Esophagus squamous epithelium (tissue), 5 donors: ENCODE measurements around the gene MRGPRX2. TPM values are rescaled to one million over a fixed set of nuclear protein-coding genes. Genes with fewer than 3 reads are reported as not detected.

Source experiments
- DNase-seq: peaks from one replicate; lab custom pipeline; 2025; lab: John Stamatoyannopoulos, UW
- H3K27ac ChIP-seq, 4 donors: fragments of 200-600 bp; sonication (generic); one replicate each; pipeline ENCODE4 v1.5.1; 2016 to 2019; ENCODE audit warnings: mild to moderate bottlenecking in 1 of 4
- H3K27me3 ChIP-seq, 4 donors: fragments of 200-600 bp; sonication (generic); 1 replicate in 3 of 4; 2 replicates in 1 of 4; pipeline versions ENCODE4 v1.5.1 to v1.6.0; 2017 to 2021; ENCODE audit warnings: antibody characterized with exemption in 1 of 4
- H3K36me3 ChIP-seq, 3 donors: fragments of 200-600 bp; sonication (generic); one replicate each; pipeline ENCODE4 v1.5.1; 2016 to 2019
- H3K4me1 ChIP-seq, 3 donors: fragments of 200-600 bp; sonication (generic); one replicate each; pipeline ENCODE4 v1.5.1; 2017 to 2019
- H3K4me3 ChIP-seq, 4 donors: fragments of 200-600 bp; sonication (generic); 1 replicate in 3 of 4; 2 replicates in 1 of 4; pipeline ENCODE4 v1.5.1; 2016 to 2019; ENCODE audit warnings: mild to moderate bottlenecking in 2 of 4, moderate library complexity in 1 of 4
- H3K9me3 ChIP-seq, 3 donors: fragments of 200-600 bp; sonication (generic); one replicate each; pipeline ENCODE4 v1.5.1; 2016 to 2019
- POLR2A ChIP-seq, 4 donors: fragments of 450-650 bp; IDR thresholded peaks; one replicate each; pipeline ENCODE4 v1.6.1; 2017; ENCODE audit warnings: antibody characterized with exemption in 4 of 4, mild to moderate bottlenecking in 4 of 4, moderate library complexity in 3 of 4
- WGBS, 2 donors: methylation state at CpG; one replicate each; pipeline ENCODE4 v1.1.5; 2018; 5-methylcytosine and 5-hydroxymethylcytosine counted together
- intact Hi-C: fragments of 100-400 bp; cut with DNase I; formaldehyde crosslinking; loops from one replicate; pipeline ENCODE4 v1.15.0; 2022
- total RNA-seq, 4 donors: library from RNA; depleted of rRNA; stranded (reverse); fragments of >200 nt; gene quantifications; one replicate each; pipeline ENCODE4 v1.1.0, GENCODE V29; 2016
- TF ChIP-seq, protein P1 (sequence below), 6 experiments: fragments of 450-650 bp in 4 of 6; fragments of 200-600 bp in 2 of 6; sonication (generic) in 2 of 6; IDR thresholded peaks; one replicate each; pipeline ENCODE4 v1.5.1; 2016 to 2019; ENCODE audit warnings: antibody characterized with exemption in 6 of 6, mild to moderate bottlenecking in 4 of 6, moderate library complexity in 4 of 6
- donor health status: DM: yes; HTN: yes; CAD: no.

The MRGPRX2 gene
- total RNA-seq, 4 donors from 2014 or later, result 0.19 TPM; not detected in 3

GRCh38 chr11:19020831-19021230 is 39.7 kb downstream of the MRGPRX2 start:
- no peak overlapping the region for H3K4me3 ChIP-seq
- DNase-seq, result no peak
- H3K27ac ChIP-seq, result no peak overlapping the region
- no peaks in the 10 kb centered on the region for H3K4me1 ChIP-seq
- H3K36me3 ChIP-seq, result no peaks in the 10 kb centered on the region
- intact Hi-C loops, result no loop called here
- no peaks in the 10 kb centered on the region for H3K9me3 ChIP-seq
- TF ChIP-seq, protein P1, sequence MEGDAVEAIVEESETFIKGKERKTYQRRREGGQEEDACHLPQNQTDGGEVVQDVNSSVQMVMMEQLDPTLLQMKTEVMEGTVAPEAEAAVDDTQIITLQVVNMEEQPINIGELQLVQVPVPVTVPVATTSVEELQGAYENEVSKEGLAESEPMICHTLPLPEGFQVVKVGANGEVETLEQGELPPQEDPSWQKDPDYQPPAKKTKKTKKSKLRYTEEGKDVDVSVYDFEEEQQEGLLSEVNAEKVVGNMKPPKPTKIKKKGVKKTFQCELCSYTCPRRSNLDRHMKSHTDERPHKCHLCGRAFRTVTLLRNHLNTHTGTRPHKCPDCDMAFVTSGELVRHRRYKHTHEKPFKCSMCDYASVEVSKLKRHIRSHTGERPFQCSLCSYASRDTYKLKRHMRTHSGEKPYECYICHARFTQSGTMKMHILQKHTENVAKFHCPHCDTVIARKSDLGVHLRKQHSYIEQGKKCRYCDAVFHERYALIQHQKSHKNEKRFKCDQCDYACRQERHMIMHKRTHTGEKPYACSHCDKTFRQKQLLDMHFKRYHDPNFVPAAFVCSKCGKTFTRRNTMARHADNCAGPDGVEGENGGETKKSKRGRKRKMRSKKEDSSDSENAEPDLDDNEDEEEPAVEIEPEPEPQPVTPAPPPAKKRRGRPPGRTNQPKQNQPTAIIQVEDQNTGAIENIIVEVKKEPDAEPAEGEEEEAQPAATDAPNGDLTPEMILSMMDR (IDR thresholded peaks at IDR 0.05), result no peak
- no peak for TF ChIP-seq POLR2A (IDR thresholded peaks at IDR 0.05)
- peaks cover 0 to 6% (median 0%) of the 10 kb centered on the region in 4 donors for H3K27me3 ChIP-seq

- intact Hi-C loops, result no loop called here
- Histone ChIP-seq H3K36me3 (no peaks in the 10 kb centered on the region), H3K4me1 (peaks cover 0 to under 1% (median 0%) of the 10 kb centered on the region in 3 donors), H3K27me3 (no peaks in the 10 kb centered on the region), H3K4me3 (no peak overlapping the region), H3K27ac (no peak overlapping the region), H3K9me3 (no peaks in the 10 kb centered on the region)
- TF ChIP-seq, protein P1 (IDR thresholded peaks at IDR 0.05), result no peak
- no peak for TF ChIP-seq POLR2A (IDR thresholded peaks at IDR 0.05)
- 4 to 7% methylated on average over 3 of the region's 3 CpGs for WGBS, 2 donors
- DNase-seq, result no peak
These were observed 41.6 kb downstream of the MRGPRX2 start for GRCh38 chr11:19018901-19019300.

- 100% methylated on average over 1 to 2 of the region's 3 CpGs for WGBS, 2 donors
- H3K4me3 ChIP-seq, result no peak overlapping the region
- H3K36me3 ChIP-seq, result no peaks in the 10 kb centered on the region
- intact Hi-C loops, result no loop called here
- H3K4me1 ChIP-seq, result peaks cover 0 to 10% (median 0%) of the 10 kb centered on the region in 3 donors
- H3K27ac ChIP-seq, result no peak overlapping the region
- H3K27me3 ChIP-seq, result no peaks in the 10 kb centered on the region
- no peaks in the 10 kb centered on the region for H3K9me3 ChIP-seq
- TF ChIP-seq, protein P1 (IDR thresholded peaks at IDR 0.05), result peak in 1 of 6 experiments; percentile 18
- no peak for TF ChIP-seq POLR2A (IDR thresholded peaks at IDR 0.05)
- DNase-seq, result no peak
These were observed 47.2 kb downstream of the MRGPRX2 start for GRCh38 chr11:19013181-19013857.

GRCh38 chr11:19012636-19013035 is 47.9 kb downstream of the MRGPRX2 start:
- no peak overlapping the region for H3K27ac ChIP-seq
- TF ChIP-seq, protein P1 (IDR thresholded peaks at IDR 0.05), result no peak
- no peak for TF ChIP-seq POLR2A (IDR thresholded peaks at IDR 0.05)
- H3K27me3 ChIP-seq, result no peaks in the 10 kb centered on the region
- H3K9me3 ChIP-seq, result no peaks in the 10 kb centered on the region
- H3K36me3 ChIP-seq, result no peaks in the 10 kb centered on the region
- H3K4me3 ChIP-seq, result no peak overlapping the region
- intact Hi-C loops, result no loop called here
- no peak for DNase-seq
- peaks cover 0 to 10% (median 0%) of the 10 kb centered on the region in 3 donors for H3K4me1 ChIP-seq

Other genes starting within 250 kb of the MRGPRX2 start
- not detected for gene MRGPRX1, start 121.3 kb downstream of the MRGPRX2 start, total RNA-seq
- gene ZDHHC13, start 56.5 kb upstream of the MRGPRX2 start, total RNA-seq, result 10 to 100 TPM; 45.8 to 64.9 (median 58.1) TPM
- not detected for gene CSRP3, start 141.3 kb upstream of the MRGPRX2 start, total RNA-seq
- 10 to 100 TPM in 1 of 4 donors, 1 to 10 TPM in 3; 4.0 to 11.7 (median 4.7) TPM for gene E2F8, start 180.2 kb upstream of the MRGPRX2 start, total RNA-seq